Measurements from ENCODE around the gene SLIT1.

Gene SLIT1

DNA sequence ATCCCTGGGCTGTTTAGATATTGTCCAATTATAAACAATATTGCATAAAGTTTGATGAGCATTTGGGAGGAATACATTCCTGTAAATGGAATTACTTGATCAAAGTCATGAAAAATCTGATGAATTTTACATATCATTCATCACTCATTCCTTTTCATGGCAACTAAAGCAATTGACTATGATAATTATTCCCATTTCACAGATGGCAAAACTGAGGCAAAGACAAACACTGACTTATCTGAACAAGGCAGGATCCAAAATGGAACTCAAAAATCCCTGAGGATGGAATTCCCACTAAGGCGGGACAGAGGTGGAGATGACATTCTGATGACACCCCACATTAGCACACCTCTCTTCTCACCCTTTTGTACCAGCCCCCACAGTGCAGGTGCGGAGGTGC, 17.1 kb downstream of the SLIT1 start:
- H3K36me3 ChIP-seq (ENCODE audit: control insufficient read depth, low read depth, low read length), result no peaks in the 10 kb centered on the region

DNA sequence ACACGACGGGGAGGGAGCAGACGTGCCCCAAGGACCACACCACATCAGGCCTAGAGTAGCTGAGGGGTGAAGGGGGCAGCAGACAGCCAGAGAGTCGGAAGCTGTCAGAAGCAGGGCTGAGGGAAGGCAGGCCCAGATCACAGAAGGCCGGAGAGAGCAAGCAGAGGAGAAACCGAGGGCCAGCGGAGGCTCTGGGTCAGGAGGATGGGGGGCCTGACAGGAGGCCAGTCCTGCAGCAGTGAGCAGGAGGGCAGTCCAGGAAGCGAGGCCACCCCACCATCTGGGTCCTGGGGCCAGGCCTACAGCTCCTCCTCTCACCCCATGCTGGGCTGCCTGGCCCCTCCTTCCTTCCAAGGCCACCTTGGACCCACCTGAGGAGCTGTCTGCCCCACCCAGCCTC, 20.3 kb downstream of the SLIT1 start:
- Histone ChIP-seq H3K9me3 (ENCODE audit: control insufficient read depth, low read depth, low read length) (no peaks in the 10 kb centered on the region), H3K36me3 (ENCODE audit: control insufficient read depth, low read depth, low read length) (no peaks in the 10 kb centered on the region), H3K27me3 (ENCODE audit: control insufficient read depth, insufficient read depth, low read length) (no peaks in the 10 kb centered on the region), H3K27ac (ENCODE audit: low read length) (no peak overlapping the region), H3K4me1 (ENCODE audit: control insufficient read depth, low read depth, low read length) (peaks cover 3% of the 10 kb centered on the region), H3K9ac (ENCODE audit: low read length) (no peak overlapping the region), H3K4me3 (ENCODE audit: low read length) (no peak overlapping the region)

More for the DNA sequence above, 17.1 kb downstream of the SLIT1 start:
- Histone ChIP-seq H3K4me1 (ENCODE audit: control insufficient read depth, low read depth, low read length) (no peaks in the 10 kb centered on the region), H3K27me3 (ENCODE audit: control insufficient read depth, insufficient read depth, low read length) (no peaks in the 10 kb centered on the region), H3K4me3 (ENCODE audit: low read length) (no peak overlapping the region), H3K9me3 (ENCODE audit: control insufficient read depth, low read depth, low read length) (no peaks in the 10 kb centered on the region), H3K9ac (ENCODE audit: low read length) (no peak overlapping the region), H3K27ac (ENCODE audit: low read length) (no peak overlapping the region)

DNA sequence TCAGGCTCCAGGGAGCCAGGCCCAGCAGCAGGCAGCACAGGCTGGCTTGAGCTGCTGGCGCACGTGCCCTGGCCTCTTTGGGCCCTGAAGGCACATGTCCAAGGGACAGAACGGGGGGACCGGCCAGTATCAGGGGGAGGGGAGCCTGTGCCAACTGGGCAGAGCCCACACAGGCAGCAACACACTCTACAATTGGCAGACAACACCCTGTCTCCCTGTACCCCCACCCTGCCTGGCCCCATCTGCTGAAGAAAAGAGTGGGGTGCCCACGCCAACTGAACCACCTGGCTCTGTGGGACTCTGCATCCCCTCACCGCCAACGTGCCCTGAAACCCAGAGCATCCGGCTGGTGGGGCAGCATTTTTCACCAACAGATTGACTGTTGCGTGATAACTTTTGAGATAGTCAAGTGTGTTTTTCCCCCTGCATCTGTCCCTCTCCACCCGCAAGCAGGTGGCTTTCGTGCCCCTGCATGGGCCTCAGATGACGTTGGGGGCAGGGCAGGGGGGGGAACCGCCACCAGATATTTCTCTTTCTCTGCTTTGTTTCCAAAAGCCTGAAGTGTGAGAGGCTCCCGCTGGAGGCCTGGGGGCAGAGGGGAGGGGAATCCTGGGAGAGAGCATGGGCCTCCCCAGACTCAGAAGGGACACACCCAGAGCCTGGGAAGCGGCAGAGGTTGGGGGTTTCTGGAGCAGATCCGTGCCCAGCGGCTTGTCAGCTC, 21.8 kb downstream of the SLIT1 start:
- H3K36me3 ChIP-seq (ENCODE audit: control insufficient read depth, low read depth, low read length), result no peaks in the 10 kb centered on the region
- H3K9me3 ChIP-seq (ENCODE audit: control insufficient read depth, low read depth, low read length), result no peaks in the 10 kb centered on the region
- no peak overlapping the region for H3K27ac ChIP-seq (ENCODE audit: low read length)
- no peak overlapping the region for H3K4me3 ChIP-seq (ENCODE audit: low read length)
- no peak overlapping the region for H3K9ac ChIP-seq (ENCODE audit: low read length)
- peaks cover 3% of the 10 kb centered on the region for H3K4me1 ChIP-seq (ENCODE audit: control insufficient read depth, low read depth, low read length)
- H3K27me3 ChIP-seq (ENCODE audit: control insufficient read depth, insufficient read depth, low read length), result no peaks in the 10 kb centered on the region

DNA sequence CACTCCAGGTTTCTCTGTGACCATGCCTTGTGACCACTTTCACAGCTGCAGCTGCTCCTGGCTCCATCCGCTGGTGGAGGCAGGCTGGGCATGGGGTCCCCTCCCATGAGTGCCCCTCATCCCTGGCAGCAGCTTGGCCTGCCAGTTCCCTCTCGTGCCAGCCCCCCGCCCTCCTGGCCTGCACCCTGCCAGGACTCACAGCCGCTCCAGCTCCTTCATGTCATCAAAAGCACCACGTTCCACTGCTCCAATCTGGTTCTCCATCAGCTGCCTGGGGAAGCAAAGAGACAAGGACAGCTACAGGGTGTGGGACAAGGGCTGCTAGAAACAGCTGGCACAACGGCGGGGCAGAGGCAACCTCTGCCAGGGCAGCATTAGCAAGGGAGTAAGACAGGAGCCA, 22.6 kb downstream of the SLIT1 start:
- H3K9ac ChIP-seq (ENCODE audit: low read length), result no peak overlapping the region
- H3K4me1 ChIP-seq (ENCODE audit: control insufficient read depth, low read depth, low read length), result peaks cover 3% of the 10 kb centered on the region

DNA sequence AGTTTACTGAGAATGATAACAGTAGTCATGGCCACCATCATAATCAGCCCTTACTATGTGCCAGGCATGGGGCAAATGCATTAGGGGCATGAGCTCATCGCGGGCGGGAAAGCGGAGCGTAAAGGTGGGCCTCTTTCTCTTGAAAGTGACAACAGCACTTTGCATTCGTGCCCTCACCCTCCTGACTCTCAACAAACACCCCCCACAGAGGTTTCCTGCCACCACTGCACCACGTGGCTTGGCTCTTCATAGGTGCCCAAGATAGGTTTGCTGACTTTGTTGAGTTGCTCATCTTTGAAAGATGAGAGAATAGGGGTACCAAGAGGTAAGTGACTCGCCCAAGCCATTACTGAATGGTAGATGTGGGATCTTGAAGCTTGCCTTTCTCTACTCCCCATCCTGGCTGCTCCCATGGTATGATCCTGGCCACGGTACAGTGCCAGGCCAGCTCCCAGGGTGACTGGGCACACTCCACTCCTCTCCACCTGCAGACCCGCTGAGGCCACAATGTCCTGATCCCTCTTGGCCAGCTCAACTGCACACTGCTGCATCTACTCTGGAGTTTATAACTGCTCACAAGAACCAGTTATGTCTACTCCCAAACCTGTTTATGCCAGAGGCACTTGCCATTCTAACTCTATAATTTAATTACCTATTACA, 26.0 kb downstream of the SLIT1 start:
- H3K27me3 ChIP-seq (ENCODE audit: control insufficient read depth, insufficient read depth, low read length), result no peaks in the 10 kb centered on the region
- H3K9me3 ChIP-seq (ENCODE audit: control insufficient read depth, low read depth, low read length), result no peaks in the 10 kb centered on the region
- H3K9ac ChIP-seq (ENCODE audit: low read length), result no peak overlapping the region
- H3K4me1 ChIP-seq (ENCODE audit: control insufficient read depth, low read depth, low read length), result peaks cover 3% of the 10 kb centered on the region
- no peaks in the 10 kb centered on the region for H3K36me3 ChIP-seq (ENCODE audit: control insufficient read depth, low read depth, low read length)
- no peak overlapping the region for H3K4me3 ChIP-seq (ENCODE audit: low read length)
- H3K27ac ChIP-seq (ENCODE audit: low read length), result no peak overlapping the region

More for the DNA sequence above, 22.6 kb downstream of the SLIT1 start:
- no peaks in the 10 kb centered on the region for H3K9me3 ChIP-seq (ENCODE audit: control insufficient read depth, low read depth, low read length)
- no peaks in the 10 kb centered on the region for H3K36me3 ChIP-seq (ENCODE audit: control insufficient read depth, low read depth, low read length)
- H3K4me3 ChIP-seq (ENCODE audit: low read length), result no peak overlapping the region
- H3K27me3 ChIP-seq (ENCODE audit: control insufficient read depth, insufficient read depth, low read length), result no peaks in the 10 kb centered on the region
- no peak overlapping the region for H3K27ac ChIP-seq (ENCODE audit: low read length)

DNA sequence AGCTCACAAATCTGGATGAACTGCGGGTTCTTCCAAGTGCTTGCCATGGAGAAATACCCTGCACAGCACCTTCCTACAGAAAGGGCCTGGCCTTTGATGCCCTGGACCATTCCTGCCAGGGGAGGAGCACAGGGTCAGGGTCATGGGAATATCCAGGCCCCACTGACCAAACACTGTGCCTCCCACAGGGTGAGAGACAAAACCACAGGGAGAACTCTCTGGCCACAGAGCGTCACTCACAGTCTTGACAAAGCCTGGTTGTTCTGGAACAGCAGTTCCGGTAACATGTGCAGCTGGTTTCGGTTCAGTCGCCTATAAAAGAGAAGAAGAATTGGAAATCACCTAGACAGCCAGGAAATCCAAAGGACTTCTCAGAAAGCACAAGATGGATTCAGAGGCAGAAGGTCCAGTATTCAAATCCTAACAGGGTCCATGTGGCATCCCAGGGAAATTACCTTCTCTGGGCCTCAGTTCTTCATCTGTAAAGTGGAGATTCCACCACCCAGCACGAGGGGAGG, 28.1 kb downstream of the SLIT1 start:
- Histone ChIP-seq H3K36me3 (ENCODE audit: control insufficient read depth, low read depth, low read length) (no peaks in the 10 kb centered on the region), H3K4me3 (ENCODE audit: low read length) (no peak overlapping the region), H3K27ac (ENCODE audit: low read length) (no peak overlapping the region), H3K9ac (ENCODE audit: low read length) (no peak overlapping the region), H3K4me1 (ENCODE audit: control insufficient read depth, low read depth, low read length) (no peaks in the 10 kb centered on the region), H3K27me3 (ENCODE audit: control insufficient read depth, insufficient read depth, low read length) (no peaks in the 10 kb centered on the region), H3K9me3 (ENCODE audit: control insufficient read depth, low read depth, low read length) (no peaks in the 10 kb centered on the region)

DNA sequence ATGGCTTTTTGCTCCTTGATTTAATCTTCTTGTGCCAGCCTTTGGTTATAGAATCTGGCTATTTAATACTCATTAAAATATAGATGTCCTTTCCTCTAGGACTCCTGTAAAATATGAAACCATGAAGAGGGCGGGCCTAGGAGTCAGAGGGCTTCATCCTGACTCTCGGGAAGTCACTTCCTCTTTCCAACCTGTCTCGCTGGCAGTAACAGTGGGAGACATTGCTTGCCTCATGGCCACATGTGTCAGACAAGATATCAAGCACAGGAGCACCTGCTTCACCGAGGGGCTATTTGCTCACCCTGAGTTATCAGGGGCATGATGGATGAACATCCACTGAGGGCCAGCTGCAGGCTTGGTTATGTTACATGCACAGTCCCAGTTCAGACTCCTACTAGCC, 31.0 kb downstream of the SLIT1 start:
- Histone ChIP-seq H3K4me3 (ENCODE audit: low read length) (no peak overlapping the region), H3K9me3 (ENCODE audit: control insufficient read depth, low read depth, low read length) (no peaks in the 10 kb centered on the region), H3K36me3 (ENCODE audit: control insufficient read depth, low read depth, low read length) (no peaks in the 10 kb centered on the region), H3K4me1 (ENCODE audit: control insufficient read depth, low read depth, low read length) (no peaks in the 10 kb centered on the region), H3K27me3 (ENCODE audit: control insufficient read depth, insufficient read depth, low read length) (no peaks in the 10 kb centered on the region), H3K27ac (ENCODE audit: low read length) (no peak overlapping the region), H3K9ac (ENCODE audit: low read length) (no peak overlapping the region)

DNA sequence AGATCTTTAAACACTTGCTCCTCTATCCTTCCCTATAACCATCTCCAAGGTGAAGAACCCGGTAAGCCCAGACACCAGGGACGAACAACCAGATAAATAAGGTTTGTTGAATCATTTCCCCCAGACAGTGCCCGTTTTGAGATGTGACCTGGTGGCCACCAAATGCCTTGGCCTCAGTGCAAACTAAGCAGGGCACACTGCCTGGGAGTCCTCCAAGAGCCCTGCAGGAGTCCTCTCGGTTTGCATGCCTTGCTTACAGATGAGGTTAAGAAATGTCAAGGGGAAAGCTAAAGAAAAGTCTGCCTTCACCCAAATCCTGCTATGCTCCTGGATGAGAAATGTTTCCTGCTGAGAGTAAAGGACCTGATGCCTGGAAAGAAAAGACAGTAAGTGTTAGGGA, 31.6 kb downstream of the SLIT1 start:
- Histone ChIP-seq H3K9ac (ENCODE audit: low read length) (no peak overlapping the region), H3K4me1 (ENCODE audit: control insufficient read depth, low read depth, low read length) (no peaks in the 10 kb centered on the region), H3K27ac (ENCODE audit: low read length) (no peak overlapping the region), H3K9me3 (ENCODE audit: control insufficient read depth, low read depth, low read length) (no peaks in the 10 kb centered on the region), H3K4me3 (ENCODE audit: low read length) (no peak overlapping the region), H3K36me3 (ENCODE audit: control insufficient read depth, low read depth, low read length) (no peaks in the 10 kb centered on the region), H3K27me3 (ENCODE audit: control insufficient read depth, insufficient read depth, low read length) (no peaks in the 10 kb centered on the region)

DNA sequence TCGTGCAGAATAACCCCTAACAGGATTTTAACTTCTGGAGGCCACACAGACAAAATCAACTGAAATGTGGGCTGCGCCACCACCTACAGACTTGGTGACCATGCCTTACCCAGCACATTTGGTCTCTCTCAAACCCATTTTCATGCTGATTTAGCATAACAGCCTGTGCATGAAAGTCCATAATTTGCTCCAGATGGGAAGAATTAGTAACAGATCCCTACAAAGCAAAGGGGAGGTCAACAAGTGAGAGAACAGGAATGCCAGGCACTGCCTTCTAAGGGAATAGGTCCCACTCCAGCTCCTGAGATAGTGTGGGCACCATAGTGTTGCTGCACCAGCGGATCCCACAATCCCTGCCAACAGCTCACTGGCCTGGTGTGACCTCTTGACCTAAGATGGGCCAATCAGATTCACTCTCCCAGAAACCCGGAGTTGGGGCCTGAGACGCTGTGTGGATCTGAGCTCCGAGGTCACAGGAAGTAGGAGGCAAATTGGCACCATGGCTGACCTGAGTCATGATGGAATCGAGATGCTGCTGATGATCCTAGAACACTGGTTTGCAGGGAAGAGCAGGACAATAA, 32.4 kb downstream of the SLIT1 start:
- H3K9ac ChIP-seq (ENCODE audit: low read length), result no peak overlapping the region

DNA sequence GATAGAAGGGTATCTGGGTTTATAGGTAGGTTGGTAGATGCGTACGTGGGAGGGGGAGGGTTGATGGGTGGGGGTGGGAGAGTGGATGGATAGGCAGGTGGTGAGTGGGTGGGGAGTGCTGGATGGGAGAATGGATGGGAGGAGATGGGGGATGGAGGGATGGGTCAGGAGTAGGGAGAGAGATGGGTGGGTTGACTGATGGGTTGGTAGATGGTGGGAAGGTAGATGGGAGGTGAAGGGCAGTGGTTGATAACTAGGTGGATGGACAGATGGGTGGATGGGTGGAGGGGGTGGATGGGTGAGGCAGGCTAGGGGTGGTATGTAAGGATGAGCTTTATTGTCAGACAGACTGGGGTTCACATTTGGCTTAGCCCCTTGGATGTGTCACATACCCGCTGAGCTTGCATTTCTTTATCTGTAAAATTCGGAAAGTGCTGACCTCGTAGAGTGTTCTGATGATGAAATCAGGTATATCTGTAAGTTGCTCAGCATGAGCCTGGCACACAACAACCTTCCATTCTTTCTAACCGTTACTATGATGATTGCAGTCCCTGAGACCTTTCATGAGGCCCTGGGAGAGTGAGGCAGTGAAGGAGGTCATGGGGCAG, 34.3 kb downstream of the SLIT1 start:
- Histone ChIP-seq H3K27ac (ENCODE audit: low read length) (no peak overlapping the region), H3K9me3 (ENCODE audit: control insufficient read depth, low read depth, low read length) (no peaks in the 10 kb centered on the region), H3K36me3 (ENCODE audit: control insufficient read depth, low read depth, low read length) (no peaks in the 10 kb centered on the region), H3K27me3 (ENCODE audit: control insufficient read depth, insufficient read depth, low read length) (no peaks in the 10 kb centered on the region), H3K4me1 (ENCODE audit: control insufficient read depth, low read depth, low read length) (no peaks in the 10 kb centered on the region), H3K4me3 (ENCODE audit: low read length) (no peak overlapping the region), H3K9ac (ENCODE audit: low read length) (no peak overlapping the region)

More for the DNA sequence above, 32.4 kb downstream of the SLIT1 start:
- H3K4me1 ChIP-seq (ENCODE audit: control insufficient read depth, low read depth, low read length), result no peaks in the 10 kb centered on the region
- no peaks in the 10 kb centered on the region for H3K9me3 ChIP-seq (ENCODE audit: control insufficient read depth, low read depth, low read length)
- no peaks in the 10 kb centered on the region for H3K36me3 ChIP-seq (ENCODE audit: control insufficient read depth, low read depth, low read length)
- no peaks in the 10 kb centered on the region for H3K27me3 ChIP-seq (ENCODE audit: control insufficient read depth, insufficient read depth, low read length)
- H3K27ac ChIP-seq (ENCODE audit: low read length), result no peak overlapping the region
- H3K4me3 ChIP-seq (ENCODE audit: low read length), result no peak overlapping the region

DNA sequence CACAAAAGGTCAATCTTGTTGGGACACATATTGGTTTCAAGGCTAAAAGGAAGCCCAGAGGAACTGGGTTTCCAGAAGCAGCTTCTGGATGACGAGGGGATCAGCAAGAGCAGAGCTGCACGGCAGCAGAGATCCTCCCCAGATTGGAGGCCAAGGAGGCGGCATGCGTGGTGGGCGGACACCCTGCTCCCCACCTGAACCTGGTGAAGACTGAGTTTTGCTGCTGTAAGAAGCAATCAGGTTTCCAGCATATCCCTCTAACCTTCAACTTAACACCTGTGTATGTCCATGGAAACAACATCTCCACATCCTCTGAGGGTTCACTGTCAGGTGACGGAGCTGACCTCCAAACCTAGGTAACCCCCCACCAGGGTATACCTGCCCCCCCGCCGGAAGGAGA, 35.1 kb downstream of the SLIT1 start:
- Histone ChIP-seq H3K9ac (ENCODE audit: low read length) (no peak overlapping the region), H3K4me1 (ENCODE audit: control insufficient read depth, low read depth, low read length) (no peaks in the 10 kb centered on the region), H3K27ac (ENCODE audit: low read length) (no peak overlapping the region), H3K36me3 (ENCODE audit: control insufficient read depth, low read depth, low read length) (no peaks in the 10 kb centered on the region), H3K4me3 (ENCODE audit: low read length) (no peak overlapping the region), H3K9me3 (ENCODE audit: control insufficient read depth, low read depth, low read length) (no peaks in the 10 kb centered on the region), H3K27me3 (ENCODE audit: control insufficient read depth, insufficient read depth, low read length) (no peaks in the 10 kb centered on the region)

Measured in iPS-18a (cell line).